PC-3 (cell line): ENCODE results near the gene ACTL10. TPM values are rescaled to one million over a fixed set of nuclear protein-coding genes. Genes with fewer than 3 reads are reported as not detected.

ENCODE experiments used
- ATAC-seq: fragments of 200-7000 bp; cut with Tn5 transposase; 2 replicates; pipeline ENCODE4 v1.9.1; 2020; ENCODE audit warnings: mild to moderate bottlenecking, moderate library complexity
- BruUV-seq: library from RNA; stranded (reverse); fragments of 400-500 nt; replicated peaks from 2 replicates; lab custom pipeline; 2021; lab: Mats Ljungman, UMichigan
- CTCF ChIA-PET: fragments of 300-600 bp; sonication (Branson Sonifier 250); formaldehyde crosslinking; loops from one replicate; lab custom pipeline; 2022; ENCODE audit warnings: antibody characterized with exemption; lab: Charles Lee
- POLR2A ChIA-PET: fragments of 300-600 bp; sonication (Branson Sonifier 250); formaldehyde crosslinking; loops from one replicate; lab custom pipeline; 2022; ENCODE audit warnings: antibody characterized with exemption; ENCODE audit not compliant: unreplicated experiment; lab: Charles Lee
- DNase-seq: peaks from one replicate; pipeline ENCODE4 v3.0.0-alpha.2; 2015
- H2AFZ ChIP-seq: fragments of 300-600 bp; sonication (generic); 2 replicates; pipeline ENCODE4 v1.6.0; 2016; ENCODE audit warnings: antibody characterized with exemption, low read length
- H3F3A ChIP-seq: fragments of 300-600 bp; sonication (generic); one replicate; pipeline ENCODE4 v1.6.0; 2017; ENCODE audit warnings: antibody characterized with exemption, low read length, control low read depth, mild to moderate bottlenecking; ENCODE audit not compliant: unreplicated experiment
- H3K27ac ChIP-seq: fragments of 300-600 bp; sonication (generic); 2 replicates; pipeline ENCODE4 v1.5.1; 2016; ENCODE audit warnings: mild to moderate bottlenecking, low read length
- H3K27me3 ChIP-seq: fragments of 300-600 bp; sonication (generic); 2 replicates; pipeline ENCODE4 v1.6.1; 2016; ENCODE audit warnings: low read length, mixed read lengths
- H3K36me3 ChIP-seq: fragments of 300-600 bp; sonication (generic); 2 replicates; pipeline ENCODE4 v1.6.1; 2016; ENCODE audit warnings: low read depth, mixed run types, low read length, mixed read lengths
- H3K4me1 ChIP-seq: fragments of 300-600 bp; sonication (generic); 2 replicates; pipeline ENCODE4 v1.5.1; 2016; ENCODE audit warnings: low read length; ENCODE audit not compliant: insufficient read depth
- H3K4me2 ChIP-seq: fragments of 300-600 bp; sonication (generic); 2 replicates; pipeline ENCODE4 v1.6.0; 2016; ENCODE audit warnings: low read length
- H3K4me3 ChIP-seq: fragments of 300-600 bp; sonication (generic); 2 replicates; pipeline ENCODE4 v1.5.1; 2016; ENCODE audit warnings: mild to moderate bottlenecking, low read length, mixed read lengths
- H3K79me2 ChIP-seq: fragments of 300-600 bp; sonication (generic); 2 replicates; pipeline ENCODE4 v1.6.1; 2017; ENCODE audit warnings: low read length, mixed read lengths
- H3K9ac ChIP-seq: fragments of 300-600 bp; sonication (generic); 2 replicates; pipeline ENCODE4 v1.6.0; 2016; ENCODE audit warnings: mild to moderate bottlenecking, low read length
- H3K9me2 ChIP-seq: fragments of 300-600 bp; sonication (generic); replicated peaks from 2 replicates; pipeline ENCODE4 v1.6.1; 2016; ENCODE audit warnings: mixed run types, low read length, mixed read lengths
- H3K9me3 ChIP-seq: fragments of 300-600 bp; sonication (generic); 2 replicates; pipeline ENCODE4 v1.6.1; 2016; ENCODE audit warnings: low read length, mixed read lengths
- H4K20me1 ChIP-seq: fragments of 300-600 bp; sonication (generic); 2 replicates; pipeline ENCODE4 v1.6.1; 2016; ENCODE audit warnings: low read length, mixed read lengths
- CTCF ChIP-seq: fragments of 300-600 bp; sonication (generic); conservative IDR thresholded peaks from 2 replicates; pipeline ENCODE4 v1.5.1; 2017; ENCODE audit warnings: antibody characterized with exemption, low read depth, mild to moderate bottlenecking, low read length
- EZH2 ChIP-seq: fragments of 300-600 bp; sonication (generic); IDR thresholded peaks from one replicate; pipeline ENCODE4 v1.6.1; 2017; ENCODE audit warnings: antibody characterized with exemption, mild to moderate bottlenecking, low read length; ENCODE audit not compliant: unreplicated experiment
- EZH2phosphoT487 ChIP-seq: fragments of 300-600 bp; sonication (generic); IDR thresholded peaks from 2 replicates; pipeline ENCODE4 v1.6.1; 2018; ENCODE audit warnings: mild to moderate bottlenecking, antibody characterized with exemption, low read length, borderline replicate concordance
- intact Hi-C: fragments of 100-400 bp; cut with micrococcal nuclease; formaldehyde crosslinking; loops from 2 replicates; pipeline ENCODE4 v1.9.0; 2023
- total RNA-seq: library from RNA; depleted of rRNA; stranded (reverse); fragments of >200 nt; gene quantifications from 2 replicates; pipeline ENCODE4 v1.2.3, GENCODE V29; 2014

The ACTL10 gene
- total RNA-seq, 1 experiment from 2014 or later: 1.6 TPM

GRCh38 chr20:33709398-33709797 lies 42.7 kb downstream of the ACTL10 start:
- H3F3A ChIP-seq: no peaks in the 10 kb centered on the region
- no peak overlapping the region for H2AFZ ChIP-seq
- intact Hi-C loops: no loop called here
- H3K79me2 ChIP-seq: no peaks in the 10 kb centered on the region
- H3K4me1 ChIP-seq: peaks cover 6% of the 10 kb centered on the region; the same call in 1 of the 2 replicates
- H3K4me2 ChIP-seq: no peak overlapping the region
- H3K9me2 ChIP-seq: no peaks in the 10 kb centered on the region
- H3K27ac ChIP-seq: no peak overlapping the region
- ChIA-PET CTCF (no interaction called here), POLR2A (no interaction called here)
- no peaks in the 10 kb centered on the region for H3K9me3 ChIP-seq
- H3K4me3 ChIP-seq: no peak overlapping the region
- no peak overlapping the region for H3K9ac ChIP-seq
- H3K36me3 ChIP-seq: no peaks in the 10 kb centered on the region
- no peak for TF ChIP-seq EZH2
- no peak for TF ChIP-seq EZH2phosphoT487
- TF ChIP-seq CTCF: no peak
- DNase-seq (no peak), ATAC-seq (no peak)
- BruUV-seq: no TSS peak
- no peaks in the 10 kb centered on the region for H4K20me1 ChIP-seq
- H3K27me3 ChIP-seq: no peaks in the 10 kb centered on the region

GRCh38 chr20:33709905-33710541 lies 43.3 kb downstream of the ACTL10 start:
- Histone ChIP-seq H3K4me1 (peaks cover 6% of the 10 kb centered on the region; the same call in 1 of the 2 replicates), H3K9me2 (no peaks in the 10 kb centered on the region), H3K4me3 (no peak overlapping the region), H3F3A (no peaks in the 10 kb centered on the region), H4K20me1 (no peaks in the 10 kb centered on the region), H3K27ac (no peak overlapping the region), H3K79me2 (no peaks in the 10 kb centered on the region), H2AFZ (no peak overlapping the region), H3K36me3 (no peaks in the 10 kb centered on the region), H3K9ac (no peak overlapping the region), H3K9me3 (no peaks in the 10 kb centered on the region), H3K27me3 (no peaks in the 10 kb centered on the region), H3K4me2 (peak overlapping the region; percentile 34; the same call in 1 of the 2 replicates)
- ATAC-seq: no peak
- DNase-seq: no peak
- ChIA-PET POLR2A (no interaction called here), CTCF (no interaction called here)
- BruUV-seq: no TSS peak
- TF ChIP-seq CTCF (no peak), EZH2 (no peak), EZH2phosphoT487 (no peak)
- intact Hi-C loops: no loop called here

DNA sequence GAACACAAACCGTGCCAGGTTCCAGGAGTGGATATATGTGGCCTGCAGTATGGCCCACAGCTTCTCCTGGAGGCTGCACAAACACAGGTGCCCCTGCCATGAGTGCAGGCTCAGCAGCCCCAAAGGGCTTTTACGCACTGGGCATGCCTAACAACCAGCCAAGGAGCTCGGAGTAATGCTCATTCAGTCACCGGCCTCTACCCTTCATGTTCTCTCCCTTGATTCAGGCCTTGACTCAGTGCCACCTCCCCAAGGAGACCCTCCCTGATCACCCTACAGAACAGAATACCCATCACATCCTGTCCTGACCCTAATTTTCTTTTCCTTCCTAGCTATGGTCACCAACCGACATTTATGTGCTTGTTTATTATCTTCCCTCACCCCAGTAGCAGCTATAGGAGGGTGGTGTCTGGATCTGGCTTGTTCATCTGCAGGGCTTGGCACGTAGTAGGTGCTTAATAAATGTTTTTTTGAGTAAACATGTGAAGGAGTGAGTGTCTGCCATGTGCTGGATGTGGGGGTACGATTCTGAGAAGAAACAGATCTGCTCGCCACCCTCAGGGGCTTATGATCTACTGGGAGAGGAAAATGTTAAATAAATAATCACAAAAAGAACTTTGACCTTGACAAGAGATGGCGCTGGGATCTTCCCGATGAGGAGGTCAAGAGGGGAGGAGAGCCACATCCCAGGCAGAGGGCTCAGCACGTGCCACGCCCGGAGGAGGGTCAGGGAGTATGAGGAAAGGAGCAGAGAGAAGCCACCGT lies 44.1 kb downstream of the ACTL10 start:
- no peaks in the 10 kb centered on the region for H3K9me3 ChIP-seq
- no peaks in the 10 kb centered on the region for H3K36me3 ChIP-seq
- no peaks in the 10 kb centered on the region for H3K79me2 ChIP-seq
- H3K4me3 ChIP-seq: no peak overlapping the region
- no peak overlapping the region for H3K27ac ChIP-seq
- H3K9me2 ChIP-seq: no peaks in the 10 kb centered on the region
- intact Hi-C loops: no loop called here
- no peaks in the 10 kb centered on the region for H3F3A ChIP-seq
- no peak overlapping the region for H2AFZ ChIP-seq
- H4K20me1 ChIP-seq: no peaks in the 10 kb centered on the region
- no peak overlapping the region for H3K9ac ChIP-seq
- CTCF ChIA-PET: no interaction called here
- H3K4me2 ChIP-seq: no peak overlapping the region
- TF ChIP-seq CTCF (no peak), EZH2phosphoT487 (no peak), EZH2 (no peak)
- POLR2A ChIA-PET: no interaction called here
- DNase-seq (no peak), ATAC-seq (no peak)
- BruUV-seq: no TSS peak
- peaks cover 6% of the 10 kb centered on the region; the same call in 1 of the 2 replicates for H3K4me1 ChIP-seq
- no peaks in the 10 kb centered on the region for H3K27me3 ChIP-seq
